ENCODE results near the gene EMCN.

EMCN gene

GRCh38 chr4:100369871-100370270, 148.0 kb downstream of the EMCN start:
- POLR2A ChIA-PET: no interaction called here
- CTCF ChIA-PET: no interaction called here
- TF ChIP-seq FOXK2 (IDR thresholded peaks at IDR 0.05) (no peak), HDGF (IDR thresholded peaks at IDR 0.05; ENCODE audit: borderline replicate concordance) (no peak), FOXM1 (IDR thresholded peaks at IDR 0.05; ENCODE audit: borderline replicate concordance) (no peak), ZNF384 (IDR thresholded peaks at IDR 0.05) (no peak), TARDBP (IDR thresholded peaks at IDR 0.05) (no peak), NFRKB (IDR thresholded peaks at IDR 0.05) (no peak), SUZ12 (IDR thresholded peaks at IDR 0.05) (no peak), ARNT (IDR thresholded peaks at IDR 0.05) (no peak), ELF4 (IDR thresholded peaks at IDR 0.05) (no peak), SP1 (IDR thresholded peaks at IDR 0.05) (no peak), CTBP1 (IDR thresholded peaks at IDR 0.05; ENCODE audit: borderline replicate concordance) (no peak), L3MBTL2 (conservative IDR thresholded peaks at IDR 0.05) (no peak), BHLHE40 (IDR thresholded peaks at IDR 0.05; ENCODE audit: borderline replicate concordance) (no peak), FOXA1 (IDR thresholded peaks at IDR 0.05) (no peak), LEF1 (IDR thresholded peaks at IDR 0.05; ENCODE audit: borderline replicate concordance) (no peak)
- TF ChIP-seq, protein P1, sequence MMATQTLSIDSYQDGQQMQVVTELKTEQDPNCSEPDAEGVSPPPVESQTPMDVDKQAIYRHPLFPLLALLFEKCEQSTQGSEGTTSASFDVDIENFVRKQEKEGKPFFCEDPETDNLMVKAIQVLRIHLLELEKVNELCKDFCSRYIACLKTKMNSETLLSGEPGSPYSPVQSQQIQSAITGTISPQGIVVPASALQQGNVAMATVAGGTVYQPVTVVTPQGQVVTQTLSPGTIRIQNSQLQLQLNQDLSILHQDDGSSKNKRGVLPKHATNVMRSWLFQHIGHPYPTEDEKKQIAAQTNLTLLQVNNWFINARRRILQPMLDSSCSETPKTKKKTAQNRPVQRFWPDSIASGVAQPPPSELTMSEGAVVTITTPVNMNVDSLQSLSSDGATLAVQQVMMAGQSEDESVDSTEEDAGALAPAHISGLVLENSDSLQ (IDR thresholded peaks at IDR 0.05): no peak
- DNase-seq (ENCODE audit: extremely low spot score): no peak

DNA sequence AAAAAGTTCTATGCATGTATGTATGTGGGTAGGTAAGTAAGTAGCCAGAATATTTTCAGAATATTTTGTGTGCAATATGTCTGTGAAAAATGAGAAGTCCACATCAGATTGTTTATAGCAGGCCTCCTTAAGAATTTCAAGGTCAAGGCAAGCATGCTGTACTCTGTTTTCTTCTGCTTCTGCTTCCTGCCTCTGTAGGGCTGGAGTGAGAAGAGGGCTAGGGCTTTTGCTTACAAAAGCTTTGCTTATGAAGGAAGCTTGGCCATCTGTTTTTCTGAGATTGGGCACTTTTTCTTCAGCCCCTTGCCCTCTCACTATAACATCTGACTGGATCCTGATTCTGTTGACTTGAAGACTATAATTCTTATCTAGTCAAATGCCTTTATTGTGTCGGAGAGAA, 150.4 kb downstream of the EMCN start:
- TF ChIP-seq HDGF (IDR thresholded peaks at IDR 0.05; ENCODE audit: borderline replicate concordance): no peak
- TF ChIP-seq SP1 (IDR thresholded peaks at IDR 0.05): no peak
- TF ChIP-seq FOXM1 (IDR thresholded peaks at IDR 0.05; ENCODE audit: borderline replicate concordance): no peak
- no peak for TF ChIP-seq FOXK2 (IDR thresholded peaks at IDR 0.05)
- TF ChIP-seq ZNF384 (IDR thresholded peaks at IDR 0.05): no peak
- TF ChIP-seq FOXA1 (IDR thresholded peaks at IDR 0.05): no peak
- TF ChIP-seq L3MBTL2 (conservative IDR thresholded peaks at IDR 0.05): no peak
- TF ChIP-seq, protein P1 (IDR thresholded peaks at IDR 0.05): no peak
- TF ChIP-seq CTBP1 (IDR thresholded peaks at IDR 0.05; ENCODE audit: borderline replicate concordance): no peak
- no peak for TF ChIP-seq NFRKB (IDR thresholded peaks at IDR 0.05)
- TF ChIP-seq ELF4 (IDR thresholded peaks at IDR 0.05): no peak
- no peak for TF ChIP-seq ARNT (IDR thresholded peaks at IDR 0.05)
- no peak for TF ChIP-seq LEF1 (IDR thresholded peaks at IDR 0.05; ENCODE audit: borderline replicate concordance)
- no peak for TF ChIP-seq SUZ12 (IDR thresholded peaks at IDR 0.05)
- TF ChIP-seq TARDBP (IDR thresholded peaks at IDR 0.05): no peak
- TF ChIP-seq BHLHE40 (IDR thresholded peaks at IDR 0.05; ENCODE audit: borderline replicate concordance): no peak
- POLR2A ChIA-PET: no interaction called here
- no peak for DNase-seq (ENCODE audit: extremely low spot score)
- CTCF ChIA-PET: no interaction called here

GRCh38 chr4:100366213-100366612, 151.6 kb downstream of the EMCN start:
- ChIA-PET CTCF (no interaction called here), POLR2A (no interaction called here)
- no peak for TF ChIP-seq FOXM1 (IDR thresholded peaks at IDR 0.05; ENCODE audit: borderline replicate concordance)
- no peak for TF ChIP-seq FOXK2 (IDR thresholded peaks at IDR 0.05)
- TF ChIP-seq BHLHE40 (IDR thresholded peaks at IDR 0.05; ENCODE audit: borderline replicate concordance): no peak
- DNase-seq (ENCODE audit: extremely low spot score): no peak

GRCh38 chr4:100362366-100362765, 155.5 kb downstream of the EMCN start:
- POLR2A ChIA-PET: no interaction called here
- DNase-seq (ENCODE audit: extremely low spot score): no peak
- TF ChIP-seq HDGF (IDR thresholded peaks at IDR 0.05; ENCODE audit: borderline replicate concordance) (no peak), ELF4 (IDR thresholded peaks at IDR 0.05) (no peak), FOXM1 (IDR thresholded peaks at IDR 0.05; ENCODE audit: borderline replicate concordance) (no peak), LEF1 (IDR thresholded peaks at IDR 0.05; ENCODE audit: borderline replicate concordance) (no peak), FOXK2 (IDR thresholded peaks at IDR 0.05) (no peak), SUZ12 (IDR thresholded peaks at IDR 0.05) (no peak), TARDBP (IDR thresholded peaks at IDR 0.05) (no peak), FOXA1 (IDR thresholded peaks at IDR 0.05) (no peak), NFRKB (IDR thresholded peaks at IDR 0.05) (no peak)
- TF ChIP-seq, protein P1 (IDR thresholded peaks at IDR 0.05): no peak

DNA sequence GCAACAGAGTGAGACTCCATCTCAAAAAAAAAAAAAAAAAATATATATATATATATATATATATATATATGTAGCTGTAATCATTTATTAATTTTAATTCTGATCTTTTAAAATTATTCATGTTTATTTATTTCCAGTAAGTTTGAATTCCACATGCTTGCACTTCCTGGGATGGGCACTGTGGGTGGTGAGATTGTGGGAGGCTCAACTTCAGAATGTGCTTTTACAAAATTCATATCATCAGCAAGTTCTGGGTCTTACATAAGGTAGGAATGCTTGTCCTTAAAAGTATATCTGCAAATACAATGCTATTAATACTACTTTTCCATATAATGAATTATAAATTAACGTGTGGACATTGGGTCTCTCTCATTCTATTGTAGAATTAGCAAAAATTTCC, 156.5 kb downstream of the EMCN start:
- POLR2A ChIA-PET: no interaction called here
- CTCF ChIA-PET: interaction anchor here (1.0 kb wide), 1 partner anchor 11 kb away, joined by 6 read pairs; no protein-coding TSS in a partner anchor
- DNase-seq (ENCODE audit: extremely low spot score): no peak
- TF ChIP-seq FOXA1 (IDR thresholded peaks at IDR 0.05) (no peak), ELF4 (IDR thresholded peaks at IDR 0.05) (no peak), ARNT (IDR thresholded peaks at IDR 0.05) (no peak), BHLHE40 (IDR thresholded peaks at IDR 0.05; ENCODE audit: borderline replicate concordance) (no peak), NFRKB (IDR thresholded peaks at IDR 0.05) (no peak), HDGF (IDR thresholded peaks at IDR 0.05; ENCODE audit: borderline replicate concordance) (no peak), LEF1 (IDR thresholded peaks at IDR 0.05; ENCODE audit: borderline replicate concordance) (no peak), ZNF384 (IDR thresholded peaks at IDR 0.05) (no peak), SUZ12 (IDR thresholded peaks at IDR 0.05) (no peak), FOXK2 (IDR thresholded peaks at IDR 0.05) (no peak), TARDBP (IDR thresholded peaks at IDR 0.05) (no peak), SP1 (IDR thresholded peaks at IDR 0.05) (no peak), CTBP1 (IDR thresholded peaks at IDR 0.05; ENCODE audit: borderline replicate concordance) (no peak), FOXM1 (IDR thresholded peaks at IDR 0.05; ENCODE audit: borderline replicate concordance) (no peak), L3MBTL2 (conservative IDR thresholded peaks at IDR 0.05) (no peak)
- TF ChIP-seq, protein P1 (IDR thresholded peaks at IDR 0.05): no peak

More at GRCh38 chr4:100362366-100362765, 155.5 kb downstream of the EMCN start:
- CTCF ChIA-PET: interaction anchor here (1.0 kb wide), 1 partner anchor 10 kb away, joined by 6 read pairs; no protein-coding TSS in a partner anchor

Measured in HEK293T (cell line).